HG02678 (cell line): Measurements from ENCODE around the gene SRC.

Source experiments
- ATAC-seq: cut with Tn5 transposase; IDR thresholded peaks from one replicate; pipeline ENCODE4 v1.9.1; 2021; ENCODE audit warnings: mild to moderate bottlenecking, moderate library complexity; ENCODE audit not compliant: unreplicated experiment

The SRC gene

DNA sequence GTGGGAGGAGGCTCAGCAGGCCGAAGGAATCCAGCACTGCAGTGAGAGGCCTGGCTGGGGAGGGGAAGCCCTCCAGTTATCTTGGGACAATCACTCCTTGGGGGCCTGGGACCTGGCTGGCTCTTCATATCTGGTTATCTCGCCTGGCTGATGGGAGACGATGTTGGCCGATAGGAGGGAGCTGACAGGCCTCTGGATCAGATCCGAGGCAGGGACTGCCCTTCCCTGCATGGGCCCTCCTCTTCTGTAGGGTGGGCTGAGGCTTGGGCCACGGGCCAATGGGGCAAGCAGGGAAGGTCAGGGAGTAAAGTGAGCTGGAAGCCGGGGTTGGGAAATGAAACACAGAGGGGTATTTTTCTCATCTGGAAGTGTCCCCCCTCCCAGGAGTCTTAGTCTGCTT lies 31.3 kb upstream of the SRC start:
- ATAC-seq, result no peak

DNA sequence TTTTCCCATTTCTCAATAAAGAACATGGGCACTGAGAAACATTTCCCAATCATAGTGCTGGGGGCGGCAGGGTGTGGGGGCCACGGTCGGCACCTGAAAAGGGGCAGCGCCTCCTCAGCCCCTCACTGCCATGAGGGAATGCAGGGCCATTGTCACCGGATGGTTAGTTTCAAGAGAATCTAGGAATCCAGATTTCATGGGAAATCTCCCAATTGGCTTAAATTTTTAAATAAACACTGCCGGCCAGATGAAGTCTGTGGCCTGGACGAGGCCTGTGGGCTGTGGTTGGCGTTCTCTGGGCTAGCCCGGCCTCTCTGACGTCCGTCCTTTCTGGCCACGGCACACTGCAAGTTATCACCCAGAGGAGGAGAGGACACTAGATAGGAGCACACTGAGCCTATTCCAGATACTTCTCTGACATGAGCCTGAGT lies 30.9 kb upstream of the SRC start:
- ATAC-seq, result no peak

DNA sequence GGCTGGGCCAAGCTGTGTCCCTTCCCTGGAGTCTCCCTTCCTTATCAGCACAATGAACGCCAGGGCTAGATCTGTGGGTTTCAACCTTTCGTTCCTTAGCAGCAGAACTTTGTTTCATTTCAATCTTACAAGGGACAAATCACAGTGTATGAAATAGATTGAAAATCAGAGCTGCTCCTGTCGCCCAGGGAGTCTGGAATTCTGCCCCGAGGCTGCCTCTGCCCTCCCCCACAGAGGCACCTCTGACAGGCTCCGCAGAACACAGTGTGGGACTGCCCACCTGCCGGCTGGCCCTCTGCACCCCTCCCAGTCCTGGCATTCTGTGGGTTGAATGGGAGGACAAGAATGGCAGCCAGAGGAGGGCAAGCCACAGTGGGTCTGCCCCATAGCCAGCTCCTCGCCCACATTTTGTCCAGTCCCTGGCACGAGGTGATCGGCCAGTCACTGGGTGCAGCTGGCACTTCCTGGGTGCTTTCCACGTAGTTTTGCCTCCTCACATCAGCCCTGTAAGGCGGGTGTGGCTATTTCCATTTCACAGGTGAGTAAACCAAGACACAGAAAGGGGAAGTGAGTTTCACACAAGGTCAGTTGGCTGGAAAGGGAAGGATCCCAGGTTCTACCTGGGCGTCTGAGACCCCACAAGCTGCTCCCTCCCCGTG lies 30.4 kb upstream of the SRC start:
- ATAC-seq, result peak; percentile 49

DNA sequence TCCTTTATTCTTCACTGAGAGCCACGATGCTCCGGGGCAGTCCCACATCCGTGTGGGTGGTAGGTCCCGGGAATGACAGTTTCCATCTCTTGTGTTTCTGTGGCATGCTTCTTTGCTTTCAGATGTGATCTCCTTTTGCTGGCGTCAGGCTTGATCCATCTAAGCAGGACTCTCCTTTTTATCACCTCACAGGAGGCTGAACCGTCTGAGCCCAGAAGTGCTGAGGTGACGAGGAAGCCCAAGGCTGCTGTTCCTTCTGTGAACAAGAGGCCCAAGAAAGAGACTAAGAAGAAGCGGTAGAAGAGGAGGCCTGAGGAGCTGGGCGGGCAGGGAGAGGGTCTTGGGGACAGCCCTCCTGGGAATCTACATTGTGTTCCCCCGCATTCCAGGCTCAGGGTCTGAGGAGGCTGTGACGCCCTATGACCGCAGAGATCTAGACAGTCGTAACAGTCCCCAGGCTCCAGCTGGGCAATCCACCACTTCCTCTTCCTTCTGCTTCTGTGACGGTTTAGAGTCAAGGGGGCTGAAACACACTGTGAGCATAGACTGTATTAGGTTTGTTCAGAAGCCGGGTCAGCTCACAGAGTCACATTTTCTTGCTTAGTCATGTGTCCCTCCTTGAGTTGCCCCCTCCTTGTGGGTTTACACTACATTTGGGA lies 29.7 kb upstream of the SRC start:
- ATAC-seq, result peak; percentile 84

DNA sequence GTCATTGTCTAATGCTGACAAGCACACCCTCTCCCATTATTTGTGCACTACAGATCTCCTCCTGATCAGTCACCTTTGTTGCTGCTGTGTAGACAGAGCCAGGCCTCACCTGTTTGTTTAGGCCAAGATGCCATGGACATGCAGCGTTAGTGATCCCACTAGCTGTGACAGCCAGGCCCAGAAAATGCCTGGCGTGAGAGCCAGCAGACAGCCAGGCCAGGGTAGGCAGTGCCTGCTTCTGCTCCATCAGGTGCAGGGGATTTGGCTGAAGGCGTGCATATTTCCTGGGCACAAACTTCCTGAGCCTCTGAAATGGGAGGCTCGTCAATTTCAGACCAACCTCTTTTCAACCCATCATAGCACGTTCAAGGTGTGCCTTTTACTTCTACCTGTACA lies 29.2 kb upstream of the SRC start:
- no peak for ATAC-seq

DNA sequence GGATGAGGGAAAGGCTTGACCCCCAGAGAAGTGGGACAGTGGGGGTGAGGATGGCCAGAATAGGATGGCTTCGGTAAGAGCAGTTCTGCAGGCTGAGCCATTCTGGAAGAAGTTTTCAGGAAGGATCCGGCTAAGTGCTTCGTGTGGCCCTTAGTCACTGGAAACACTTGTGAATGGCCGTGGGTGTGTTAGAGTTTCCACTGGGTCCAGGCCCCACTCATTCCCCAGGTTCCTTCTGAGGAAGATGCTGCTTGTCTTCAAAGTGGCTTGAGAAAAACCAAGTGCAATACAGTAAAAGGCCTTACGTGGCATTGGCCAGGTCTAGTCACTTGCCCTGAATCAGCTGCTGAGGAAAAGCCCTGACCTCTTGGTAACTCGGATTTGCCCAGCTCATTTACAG lies 28.6 kb upstream of the SRC start:
- ATAC-seq, result no peak

DNA sequence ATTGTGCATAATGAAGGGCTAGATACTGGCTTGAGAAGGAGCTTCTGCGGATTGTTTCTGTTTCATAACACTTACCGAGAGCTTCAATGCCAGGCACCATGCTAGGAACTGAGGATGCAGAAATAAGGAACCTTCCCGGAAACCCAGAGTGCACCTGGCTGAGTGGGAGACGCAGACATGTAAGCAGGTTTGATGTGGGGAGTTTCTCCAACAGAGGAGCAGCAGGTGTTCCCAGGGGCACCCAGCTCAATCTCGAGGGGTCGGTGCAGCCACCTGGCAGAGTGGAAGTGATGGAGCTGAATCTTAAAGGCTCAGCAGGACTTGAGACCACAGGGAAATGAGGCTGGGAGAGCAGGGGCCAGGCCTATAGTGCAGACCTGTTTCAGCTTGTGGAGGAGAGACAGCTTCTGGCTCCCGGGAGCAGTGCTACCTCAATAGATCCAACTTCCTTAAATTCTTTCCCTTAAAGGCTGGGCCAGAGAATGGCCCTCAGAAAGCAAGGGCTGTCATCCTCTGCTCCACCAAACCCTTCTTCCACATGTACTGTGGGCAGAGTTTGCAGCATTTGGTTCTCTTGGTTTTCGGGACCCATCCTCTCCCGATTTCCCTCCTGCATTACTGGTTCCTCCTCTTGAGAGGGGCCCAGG lies 27.8 kb upstream of the SRC start:
- no peak for ATAC-seq

DNA sequence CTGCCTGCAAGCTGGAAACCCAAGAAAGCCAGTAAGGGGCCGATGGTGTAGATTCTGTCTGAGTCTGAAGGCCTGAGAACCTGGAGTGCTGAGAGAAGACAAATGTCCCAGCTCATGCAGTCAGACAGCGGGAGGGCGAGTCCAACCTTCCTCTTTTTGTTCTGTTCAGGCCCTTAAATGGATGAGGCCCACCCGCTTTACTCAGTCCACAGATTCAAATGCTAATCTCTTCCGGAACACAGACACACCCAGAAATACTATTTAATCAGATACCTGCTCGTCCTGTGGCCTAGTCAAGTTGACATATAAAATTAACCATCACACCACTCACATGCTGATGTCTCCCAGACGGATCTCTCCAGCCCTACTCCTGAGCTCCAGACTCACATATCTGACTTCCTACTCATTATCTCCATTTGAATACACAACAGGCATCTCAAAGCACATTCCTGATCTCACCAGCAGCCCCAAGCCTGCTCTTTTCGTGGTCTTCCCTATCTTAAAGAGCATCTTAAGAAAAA lies 26.7 kb upstream of the SRC start:
- no peak for ATAC-seq

DNA sequence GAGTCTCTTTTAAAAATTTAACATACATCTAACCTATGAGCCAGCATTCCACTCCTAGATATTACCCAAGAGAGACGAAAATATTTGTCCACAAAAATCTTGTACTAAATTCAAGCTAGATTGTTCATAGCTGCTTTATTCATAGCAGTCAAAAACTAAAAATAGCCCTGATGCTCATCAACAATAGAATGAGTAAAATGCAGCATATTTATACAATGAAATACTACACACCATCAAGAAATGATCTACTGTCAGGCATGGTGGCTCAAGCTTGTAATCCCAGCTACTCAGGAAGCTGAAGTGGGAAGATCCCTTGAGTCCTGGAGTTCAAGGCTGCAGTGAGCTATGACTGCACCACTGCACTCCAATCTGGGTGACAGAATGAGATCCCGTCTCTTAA lies 22.0 kb upstream of the SRC start:
- no peak for ATAC-seq

DNA sequence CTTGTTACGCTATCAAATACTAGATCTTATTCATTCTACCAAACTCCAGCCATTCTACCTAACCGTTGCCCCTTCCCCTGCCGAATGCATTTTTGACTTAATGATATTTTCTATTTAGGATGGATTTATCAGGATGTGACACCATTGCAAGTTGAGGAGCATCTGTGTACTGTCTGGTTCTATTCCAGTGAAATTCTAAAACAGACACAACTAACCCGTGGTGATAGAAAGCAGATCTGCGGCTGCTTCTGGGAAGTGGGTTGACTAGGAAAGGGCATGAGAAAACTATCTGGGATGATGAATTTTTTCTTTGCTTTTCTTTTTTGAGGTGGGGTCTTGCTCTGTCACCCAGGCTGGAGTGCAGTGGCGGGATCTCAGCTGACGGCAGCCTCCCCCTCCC lies 20.7 kb upstream of the SRC start:
- ATAC-seq, result no peak

DNA sequence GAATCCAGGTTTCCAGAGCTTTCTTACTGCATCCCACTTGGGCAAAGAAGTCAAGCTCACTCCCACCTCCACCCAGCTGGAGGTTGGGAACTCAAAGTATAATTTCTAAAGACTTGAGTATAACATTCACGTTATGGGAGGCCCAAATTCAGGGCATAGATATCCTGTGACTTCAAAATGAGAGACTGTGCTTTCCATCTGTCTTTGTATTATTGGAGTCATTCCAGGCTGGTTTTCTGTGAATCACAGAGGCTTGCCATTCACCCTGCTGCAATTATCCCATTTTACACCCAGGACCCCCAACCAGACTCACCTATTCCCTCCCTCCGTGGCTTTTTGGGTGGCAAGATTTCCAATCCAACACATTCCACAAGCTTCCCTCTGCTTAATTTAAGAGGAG lies 19.3 kb upstream of the SRC start:
- ATAC-seq, result no peak

DNA sequence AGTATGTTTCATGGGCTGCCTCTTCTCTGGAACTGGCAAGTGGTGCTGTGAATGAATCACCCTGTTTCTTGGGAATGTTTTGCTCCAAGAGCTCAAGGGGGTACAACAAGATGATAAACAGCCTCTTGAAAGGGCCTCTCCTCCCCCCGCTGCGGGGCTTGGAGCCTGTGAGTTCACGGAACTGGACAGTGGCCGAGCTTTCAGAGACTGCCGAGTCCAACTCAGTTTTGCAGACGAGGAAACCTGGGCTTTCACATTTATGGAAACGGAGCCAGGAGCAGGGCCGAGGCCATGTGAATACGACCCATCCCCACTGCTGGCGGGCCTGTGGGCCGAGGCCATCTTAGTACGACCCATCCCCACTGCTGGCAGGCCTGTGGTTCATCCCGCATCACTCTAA lies 18.2 kb upstream of the SRC start:
- no peak for ATAC-seq

DNA sequence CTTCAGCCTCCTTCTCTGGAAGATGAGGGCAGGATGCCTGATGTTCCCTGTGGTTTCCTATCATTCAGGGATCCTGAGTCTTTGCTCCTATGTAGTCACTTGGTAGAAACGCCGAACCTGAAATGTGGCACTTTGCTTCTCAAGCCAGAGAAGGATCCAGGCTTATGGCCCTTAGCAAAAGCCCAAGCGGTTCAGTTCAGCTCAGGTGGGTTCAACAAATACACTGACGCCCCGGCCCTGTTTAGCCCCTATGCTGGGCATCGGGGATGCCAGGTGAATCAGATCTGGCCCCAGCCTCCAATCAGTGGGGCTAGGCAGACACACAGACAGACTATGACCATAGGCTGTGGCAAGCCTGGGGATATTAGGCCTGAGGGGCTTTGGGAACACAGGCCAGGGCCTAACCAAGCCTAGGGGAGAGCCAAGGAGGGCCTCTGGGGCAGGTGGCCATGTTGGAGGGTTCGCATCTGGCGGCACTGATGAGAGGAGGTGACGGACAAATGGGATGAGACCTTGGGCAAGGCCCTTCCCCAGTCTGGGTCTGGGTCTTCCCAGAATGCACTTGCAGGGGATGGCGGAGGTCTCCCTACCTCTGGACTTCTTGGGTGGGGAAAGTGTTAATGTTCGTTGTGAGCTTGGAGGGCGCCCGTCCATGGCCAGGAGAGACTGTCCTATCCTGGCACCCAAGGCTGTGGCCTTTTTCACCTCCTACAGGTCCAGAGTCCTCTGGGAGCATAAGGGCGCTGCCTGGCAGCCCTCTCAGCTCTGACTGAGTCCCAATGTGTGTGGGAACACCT lies 17.6 kb upstream of the SRC start:
- ATAC-seq, result no peak

DNA sequence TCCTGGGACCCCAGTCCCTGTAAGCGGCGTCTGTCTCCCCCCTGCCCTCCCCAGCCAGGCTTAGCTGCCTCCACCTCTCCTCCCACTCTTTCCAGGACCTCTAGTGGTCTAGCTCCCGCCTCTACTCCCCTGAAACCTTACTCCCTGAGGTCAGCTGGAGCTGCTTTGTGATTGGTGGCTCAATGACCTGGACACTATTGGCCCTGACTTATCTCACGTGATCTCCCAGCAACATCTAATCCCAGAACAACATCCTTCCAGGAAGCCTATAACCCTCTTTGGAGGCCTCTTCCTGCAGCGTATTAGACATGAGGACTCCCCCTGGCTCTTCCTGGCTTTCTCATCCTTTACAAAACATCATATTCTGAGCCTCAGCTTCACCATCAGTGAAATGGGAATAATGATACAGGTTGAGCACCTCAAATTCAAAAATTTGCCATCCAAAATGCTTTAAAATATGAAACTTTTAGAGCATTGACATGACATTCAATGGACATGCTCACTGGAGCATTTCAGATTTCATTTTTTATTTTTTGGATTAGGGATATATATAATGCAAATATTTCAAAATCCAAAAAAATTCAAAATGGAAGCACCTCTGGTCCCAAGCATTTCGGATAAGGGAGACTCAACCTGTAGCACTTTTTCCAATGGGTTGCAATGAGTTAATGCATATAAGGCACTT lies 16.3 kb upstream of the SRC start:
- no peak for ATAC-seq

DNA sequence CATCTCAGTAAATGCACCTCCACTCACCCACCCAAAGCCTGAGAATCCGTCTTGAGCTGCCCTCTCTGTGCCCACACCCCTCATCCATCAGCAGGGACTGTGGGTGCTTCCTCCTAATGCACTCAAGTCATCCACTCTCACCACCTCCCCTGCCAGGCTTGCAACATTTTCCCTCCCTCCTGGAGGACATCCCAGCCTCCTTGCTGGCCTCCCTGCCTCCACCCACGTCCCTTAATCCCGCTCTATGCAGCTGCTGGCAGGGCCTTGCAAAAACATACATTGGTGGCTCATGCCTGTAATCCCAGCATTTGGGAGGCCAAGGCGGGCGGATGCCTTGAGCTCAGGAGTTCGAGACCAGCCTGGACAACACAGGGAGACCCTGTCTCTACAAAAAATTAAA lies 15.6 kb upstream of the SRC start:
- no peak for ATAC-seq

DNA sequence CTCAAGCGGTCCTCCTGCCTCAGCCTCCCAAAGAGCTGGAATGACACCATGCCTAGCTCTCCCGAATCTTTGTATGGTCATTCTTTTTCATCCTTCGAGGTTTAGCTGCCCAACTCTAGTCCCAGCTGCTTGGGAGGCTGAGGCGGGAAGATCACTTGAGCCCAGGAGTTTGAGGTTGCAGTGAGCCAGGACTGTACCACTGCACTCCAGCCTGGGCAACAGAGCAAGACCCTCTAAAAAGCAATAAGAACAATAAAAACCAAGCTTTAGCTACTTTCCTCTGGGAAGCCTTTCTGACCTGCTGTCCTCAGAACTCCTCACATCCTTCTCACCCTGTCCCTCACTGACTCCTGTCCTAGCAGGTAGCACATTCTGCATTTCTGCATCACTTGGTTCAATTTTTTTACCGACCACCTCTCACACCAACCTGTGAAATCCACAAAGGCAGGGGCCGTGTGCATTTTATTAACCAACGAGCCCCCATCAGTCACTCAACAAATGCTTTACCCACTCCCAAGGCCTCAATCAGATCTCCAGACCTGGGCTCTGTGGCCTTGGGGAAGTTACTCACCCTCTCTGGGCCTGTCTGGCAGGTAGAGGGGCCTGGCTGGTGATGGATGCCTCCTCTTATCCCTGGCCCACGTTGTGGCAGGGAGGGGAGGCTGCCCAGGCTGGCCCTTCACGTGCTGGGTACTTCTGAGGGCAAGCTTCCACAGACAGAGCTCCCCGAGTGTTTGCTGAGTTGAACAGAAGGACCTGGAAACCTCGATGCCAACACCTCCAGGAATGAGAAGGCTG lies 14.7 kb upstream of the SRC start:
- no peak for ATAC-seq

DNA sequence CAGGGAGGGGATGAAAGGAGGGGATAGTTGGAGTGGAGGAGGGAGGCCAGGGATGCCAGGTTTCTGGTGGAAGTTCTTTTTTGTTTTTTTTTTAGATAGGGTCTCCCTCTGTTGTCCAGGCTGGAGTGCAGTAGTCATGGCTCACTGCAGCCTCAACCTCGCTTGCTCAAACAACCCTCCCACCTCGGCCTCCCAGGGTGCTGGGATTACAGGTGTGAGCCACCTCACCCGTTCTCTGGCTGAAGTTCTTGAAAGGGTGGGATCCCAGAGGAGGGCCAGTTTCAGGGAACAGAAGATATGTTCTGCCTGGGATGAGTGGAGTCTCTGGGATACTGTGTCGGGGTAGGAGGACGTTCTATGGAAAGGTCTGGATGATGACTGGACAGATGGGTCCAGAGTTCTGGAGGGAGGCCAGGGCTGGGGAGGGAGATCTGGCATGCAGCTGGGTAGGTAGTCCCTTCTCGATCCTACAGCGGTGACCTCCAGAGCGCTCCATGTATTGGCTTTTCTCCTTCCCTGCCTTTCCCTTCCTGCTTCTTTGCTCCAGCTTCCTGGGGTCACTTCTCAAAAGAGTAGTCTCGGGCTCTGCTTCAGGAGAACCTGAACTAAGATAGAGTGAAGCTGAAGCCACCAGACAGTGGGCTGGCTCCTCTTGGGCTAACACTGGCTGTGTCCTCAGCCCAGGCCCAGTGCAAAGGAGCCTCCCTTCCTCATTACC lies 12.7 kb upstream of the SRC start:
- no peak for ATAC-seq

DNA sequence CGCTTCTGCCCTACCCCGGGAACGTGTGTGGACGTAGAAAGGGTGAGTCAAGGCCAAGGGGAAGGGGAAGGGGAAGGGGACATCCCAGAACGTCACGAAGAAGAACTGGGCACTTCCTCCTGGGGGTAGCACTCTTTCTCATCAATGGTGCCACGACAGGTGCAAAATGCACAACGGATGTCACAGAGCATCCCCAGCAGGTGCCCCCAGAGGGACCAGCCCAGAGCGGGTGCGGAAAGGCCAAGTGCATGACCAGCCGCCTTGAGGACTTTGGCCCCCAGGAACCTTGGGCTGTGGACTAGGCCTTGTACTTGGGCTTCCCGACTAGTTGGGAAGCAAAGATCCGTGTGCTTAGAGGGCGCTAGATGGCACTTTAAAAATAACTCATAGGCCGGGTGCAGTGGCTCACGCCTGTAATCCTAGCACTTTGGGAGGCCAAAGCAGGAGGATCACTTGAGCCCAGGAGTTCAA lies 12.1 kb upstream of the SRC start:
- no peak for ATAC-seq

DNA sequence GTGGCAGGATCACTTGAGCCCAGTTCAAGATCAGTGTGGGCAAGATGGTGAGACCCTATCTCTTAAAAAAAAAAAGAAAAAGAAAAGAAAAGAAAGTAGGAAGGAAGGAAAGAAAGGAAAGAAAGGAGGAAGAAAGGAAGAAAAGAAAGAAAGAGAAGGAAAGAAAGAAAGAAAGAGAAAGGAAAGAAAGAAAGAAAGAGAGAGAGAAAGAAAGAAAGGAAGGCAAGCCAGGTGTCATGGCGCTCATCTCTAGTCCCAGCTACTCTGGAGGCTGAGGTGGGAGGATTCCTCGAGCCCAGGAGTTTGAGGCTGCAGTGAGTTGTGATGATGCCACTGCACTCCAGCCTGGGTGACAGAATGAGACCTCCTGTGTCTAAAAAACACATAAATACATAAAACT lies 11.5 kb upstream of the SRC start:
- ATAC-seq, result no peak
